Urothelium cell line (cell line): ENCODE measurements around the gene RPL7L1.
"Not testable (repeated sequence)": the region's sequence is repeated elsewhere in the genome, so short reads cannot be mapped to it uniquely, and the experiment has no call there.

ENCODE experiments used
- DNase-seq: peaks from one replicate; pipeline ENCODE4 v3.0.0; 2011; ENCODE audit warnings: low spot score, mixed read lengths
- FAIRE-seq: peaks from 2 replicates; lab custom pipeline; 2011; peaks lifted over from hg19 to GRCh38; lab: Jason Lieb, UNC

Gene RPL7L1

GRCh38 chr6:42890311-42891198 is 11.1 kb downstream of the RPL7L1 start:
- no peak for FAIRE-seq
- peak; percentile 95 for DNase-seq

DNA sequence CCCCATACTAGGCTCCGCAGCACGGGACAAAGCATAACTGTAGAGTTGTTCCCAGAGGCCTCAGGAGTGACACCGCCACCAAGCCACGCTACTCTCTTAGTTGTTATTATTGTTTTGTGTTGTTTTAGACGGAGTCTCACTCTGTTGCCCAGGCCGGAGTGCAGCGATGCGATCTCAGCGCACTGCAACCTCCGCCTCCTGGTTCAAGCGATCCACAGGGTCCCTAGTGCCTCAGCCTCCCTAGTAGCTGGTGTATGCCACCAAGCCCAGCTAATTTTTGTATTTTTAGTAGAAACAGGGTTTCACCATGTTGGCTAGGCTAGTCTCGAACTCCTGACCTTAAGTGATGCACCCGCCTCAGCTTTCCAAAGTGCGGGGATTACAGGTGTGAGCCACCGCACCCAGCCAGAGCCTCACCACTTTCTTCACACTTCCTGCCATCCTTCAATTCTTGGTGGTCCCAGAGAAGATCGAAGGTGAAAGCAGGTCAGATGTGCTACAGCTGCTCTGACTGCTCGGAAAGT is 11.8 kb downstream of the RPL7L1 start:
- no peak for DNase-seq
- no peak for FAIRE-seq

- not testable (repeated sequence) for DNase-seq, FAIRE-seq
Measured at GRCh38 chr6:42894041-42894828, 14.8 kb downstream of the RPL7L1 start.

DNA sequence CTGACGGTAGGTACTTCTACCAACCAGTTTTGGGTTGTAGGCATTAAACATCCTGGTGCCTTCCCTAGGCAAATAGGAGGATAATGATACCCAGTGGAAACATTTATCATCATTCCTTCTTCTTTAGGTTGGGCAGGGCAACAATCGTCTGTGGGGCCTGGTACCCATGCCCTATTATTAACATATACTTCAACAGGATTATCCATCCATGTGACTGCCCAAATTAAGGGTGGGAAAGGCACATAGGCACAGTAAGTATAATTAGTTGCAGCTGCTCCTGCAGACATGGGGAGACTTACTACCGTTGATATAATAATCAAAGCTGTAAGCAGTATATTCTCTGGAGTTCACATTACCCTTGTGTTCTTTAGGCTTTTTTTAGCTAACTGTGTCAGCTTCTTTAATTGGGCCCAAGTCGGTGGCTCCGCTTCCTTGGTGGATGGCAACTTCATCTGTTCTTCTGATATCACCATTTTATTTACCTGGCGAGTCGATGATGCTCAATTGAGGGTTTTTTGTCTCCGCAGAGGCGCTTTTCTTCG is 16.8 kb downstream of the RPL7L1 start:
- no peak for DNase-seq
- FAIRE-seq, result no peak

GRCh38 chr6:42898891-42899361 is 19.5 kb downstream of the RPL7L1 start:
- no peak for FAIRE-seq
- no peak for DNase-seq

- DNase-seq (no peak), FAIRE-seq (no peak)
Measured at GRCh38 chr6:42899871-42900270, 20.5 kb downstream of the RPL7L1 start.

DNA sequence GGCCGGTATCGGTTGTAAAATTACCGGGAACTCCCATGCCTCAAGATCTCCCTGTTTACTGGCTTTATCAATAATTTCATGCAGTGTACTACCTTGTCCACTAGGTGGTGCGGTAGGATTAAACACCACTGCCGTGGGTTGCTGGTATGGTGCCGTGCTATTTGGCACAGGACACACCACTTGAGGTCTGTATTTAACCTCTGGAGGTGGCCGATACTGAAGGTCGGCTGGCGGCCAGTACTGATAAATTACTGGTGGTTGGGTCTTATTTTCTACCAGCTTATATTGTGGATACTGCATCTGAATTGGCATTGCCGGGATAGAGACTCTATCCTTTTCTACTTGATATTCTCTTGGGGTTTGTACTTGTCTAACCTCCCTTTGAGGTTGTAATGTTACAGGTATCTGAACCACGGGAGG is 22.1 kb downstream of the RPL7L1 start:
- DNase-seq (peak; percentile 72), FAIRE-seq (no peak)

DNA sequence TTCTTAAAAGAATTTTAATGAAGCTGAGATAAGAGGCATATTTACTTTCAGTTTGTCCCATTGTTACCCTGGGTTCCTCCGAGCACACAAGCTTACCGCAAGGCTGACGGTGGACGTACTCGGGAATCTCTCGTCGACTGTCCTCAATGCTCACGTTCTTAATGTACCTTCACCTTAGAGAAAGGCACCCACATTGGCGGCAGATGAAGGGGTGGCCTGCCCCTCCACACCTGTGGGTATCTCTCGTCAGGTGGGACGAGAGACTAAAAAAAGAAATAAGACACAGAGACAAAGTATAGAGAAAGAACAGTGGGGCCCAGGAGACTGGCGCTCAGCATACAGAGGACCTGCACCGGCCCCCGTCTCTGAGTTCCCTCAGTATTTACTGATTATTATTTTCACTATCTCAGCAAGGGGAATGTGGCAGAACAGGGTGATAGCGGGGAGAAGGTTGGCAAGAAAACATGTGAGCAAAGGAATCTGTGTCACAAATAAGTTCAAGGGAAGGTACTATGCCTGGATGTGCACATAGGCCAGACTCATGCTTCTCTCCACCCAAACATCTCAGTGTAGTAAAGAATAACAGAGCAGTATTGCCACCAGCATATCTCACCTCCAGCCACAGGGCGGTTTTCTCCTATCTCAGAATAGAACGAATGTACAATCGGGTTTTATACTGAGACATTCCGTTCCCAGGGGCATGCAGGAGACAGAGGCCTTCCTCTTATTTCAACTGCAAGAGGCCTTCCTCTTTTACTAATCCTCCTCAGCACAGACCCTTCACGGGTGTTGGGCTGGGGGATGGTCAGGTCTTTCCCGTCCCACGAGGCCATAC is 23.2 kb downstream of the RPL7L1 start:
- DNase-seq, FAIRE-seq: not testable (repeated sequence)

DNA sequence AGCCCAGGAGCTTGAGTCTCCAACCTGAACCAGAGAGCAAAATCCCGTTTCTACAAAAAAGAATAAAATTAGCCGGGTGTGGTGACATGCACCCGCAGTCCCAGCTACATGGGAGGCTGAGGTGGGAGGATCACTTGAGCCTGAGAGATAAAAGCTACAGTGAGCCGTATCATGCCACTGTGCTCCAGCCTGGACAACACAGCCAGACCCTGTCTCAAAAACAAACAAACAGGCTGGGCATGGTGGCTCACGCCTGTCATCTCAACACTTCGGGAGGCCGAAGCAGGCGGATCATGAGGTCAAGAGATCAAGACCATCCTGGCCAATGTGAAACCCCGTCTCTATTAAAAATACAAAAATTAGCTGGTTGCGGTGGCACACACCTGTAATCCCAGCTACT is 25.1 kb downstream of the RPL7L1 start:
- no peak for FAIRE-seq
- DNase-seq, result no peak

GRCh38 chr6:42907336-42907735 is 27.9 kb downstream of the RPL7L1 start:
- FAIRE-seq, result no peak
- DNase-seq, result no peak

DNA sequence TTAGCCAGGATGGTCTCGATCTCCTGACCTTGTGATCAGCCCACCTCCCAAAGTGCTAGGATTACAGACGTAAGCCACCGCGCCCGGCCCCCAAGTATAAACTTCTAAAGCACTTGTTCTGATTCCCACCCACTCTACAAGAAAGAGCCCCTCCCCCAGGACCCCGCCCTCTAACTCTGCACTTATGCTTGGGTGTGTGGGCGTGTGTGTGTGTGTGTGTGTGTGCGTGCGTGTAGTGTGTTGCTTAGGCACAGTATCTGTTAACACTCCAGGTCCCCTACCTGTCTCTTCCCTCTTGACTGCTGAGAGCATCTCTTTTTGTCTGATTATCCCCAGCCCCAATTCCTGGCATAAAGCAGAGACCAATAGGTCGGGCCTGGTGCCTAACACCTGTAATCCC is 30.4 kb downstream of the RPL7L1 start:
- FAIRE-seq (no peak), DNase-seq (no peak)

GRCh38 chr6:42911171-42912021 is 32.0 kb downstream of the RPL7L1 start:
- FAIRE-seq (no peak), DNase-seq (no peak)

DNA sequence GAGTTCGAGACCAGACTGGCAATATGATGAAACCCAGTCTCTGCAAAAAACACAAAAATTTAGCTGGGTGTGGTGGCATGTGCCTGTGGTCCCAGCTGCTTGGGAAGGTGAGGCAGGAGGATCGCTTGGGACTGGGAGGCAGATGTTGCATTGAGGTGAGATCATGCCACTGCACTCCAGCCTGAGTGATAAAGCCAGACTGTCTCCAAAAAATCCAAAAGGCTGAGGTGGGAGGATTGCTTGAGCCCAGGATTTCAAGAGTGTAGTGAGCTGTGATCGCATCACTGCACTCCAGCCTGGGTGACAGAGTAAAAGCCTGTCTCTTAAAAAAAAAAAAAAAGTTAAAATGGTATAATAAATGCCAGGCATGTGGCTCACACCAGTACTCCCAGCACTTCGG is 35.1 kb downstream of the RPL7L1 start:
- no peak for FAIRE-seq

DNA sequence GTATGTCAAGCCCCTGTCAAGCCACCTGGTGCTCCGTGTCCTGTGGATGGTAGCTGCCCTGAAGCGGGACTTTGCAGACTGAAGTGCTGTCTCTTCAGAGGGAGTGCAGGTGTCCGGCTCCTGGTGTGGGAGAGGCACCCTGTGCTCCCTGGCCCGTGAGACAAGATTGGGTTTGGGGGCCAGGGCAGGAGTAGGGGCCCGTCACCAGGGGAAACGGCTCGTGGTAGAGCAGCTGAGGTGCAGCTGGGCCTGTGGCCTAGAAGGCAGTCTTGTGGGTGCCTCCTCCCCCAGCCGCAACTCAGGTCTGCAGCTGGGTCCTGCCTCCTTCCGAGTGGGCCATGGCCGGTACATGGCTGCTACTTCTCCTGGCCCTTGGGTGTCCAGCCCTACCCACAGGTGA is 36.3 kb downstream of the RPL7L1 start, which contains the start of gene PTCRA:
Gene PTCRA (plus strand): TSS at position 322 of the 400 bp plus-strand sequence. CDS start 17 bp downstream, at position 339.
- no peak for FAIRE-seq

More for the DNA sequence above, 35.1 kb downstream of the RPL7L1 start:
- DNase-seq, result no peak

DNA sequence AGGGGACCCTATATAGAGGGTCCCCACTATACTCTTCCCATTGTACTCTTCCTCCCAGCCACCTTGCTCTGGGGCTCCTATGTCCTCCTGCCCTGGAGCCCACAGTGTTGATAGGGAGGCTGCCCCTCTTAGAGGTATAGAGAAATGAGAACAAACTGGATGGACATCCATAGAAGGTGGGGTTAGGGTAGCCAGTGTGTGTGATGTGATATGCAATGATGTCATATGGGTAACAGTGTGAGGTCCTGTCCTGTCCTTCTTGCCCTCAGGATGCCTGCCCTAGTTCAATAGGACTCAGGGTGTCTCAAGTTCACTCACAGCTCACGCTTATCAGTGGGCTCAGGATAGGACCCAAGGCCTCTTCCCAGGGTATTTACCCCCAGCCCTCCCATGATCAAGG is 36.9 kb downstream of the RPL7L1 start:
- no peak for DNase-seq
- no peak for FAIRE-seq

More for the DNA sequence above, 36.3 kb downstream of the RPL7L1 start, which contains the start of gene PTCRA:
- no peak for DNase-seq

DNA sequence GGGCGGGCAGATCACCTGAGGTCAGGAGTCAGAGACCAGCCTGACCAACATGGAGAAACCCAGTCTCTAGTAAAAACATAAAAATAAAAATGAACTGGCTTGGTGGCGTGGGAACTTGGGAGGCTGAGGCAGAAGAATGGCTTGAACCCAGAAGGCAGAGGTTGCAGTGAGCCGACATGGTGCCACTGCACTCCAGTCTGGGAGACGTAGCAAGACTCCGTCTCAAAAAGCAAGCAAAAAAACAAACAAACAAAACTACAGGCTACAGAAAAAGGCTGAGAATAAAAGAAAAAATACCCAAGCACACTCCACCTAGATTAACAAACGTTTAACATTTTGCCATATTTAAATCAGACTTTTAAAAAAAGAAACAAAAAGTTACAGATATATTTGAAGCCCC is 42.4 kb downstream of the RPL7L1 start:
- no peak for FAIRE-seq
- DNase-seq, result no peak

GRCh38 chr6:42923666-42924065 is 44.2 kb downstream of the RPL7L1 start:
- FAIRE-seq (no peak), DNase-seq (no peak)

DNA sequence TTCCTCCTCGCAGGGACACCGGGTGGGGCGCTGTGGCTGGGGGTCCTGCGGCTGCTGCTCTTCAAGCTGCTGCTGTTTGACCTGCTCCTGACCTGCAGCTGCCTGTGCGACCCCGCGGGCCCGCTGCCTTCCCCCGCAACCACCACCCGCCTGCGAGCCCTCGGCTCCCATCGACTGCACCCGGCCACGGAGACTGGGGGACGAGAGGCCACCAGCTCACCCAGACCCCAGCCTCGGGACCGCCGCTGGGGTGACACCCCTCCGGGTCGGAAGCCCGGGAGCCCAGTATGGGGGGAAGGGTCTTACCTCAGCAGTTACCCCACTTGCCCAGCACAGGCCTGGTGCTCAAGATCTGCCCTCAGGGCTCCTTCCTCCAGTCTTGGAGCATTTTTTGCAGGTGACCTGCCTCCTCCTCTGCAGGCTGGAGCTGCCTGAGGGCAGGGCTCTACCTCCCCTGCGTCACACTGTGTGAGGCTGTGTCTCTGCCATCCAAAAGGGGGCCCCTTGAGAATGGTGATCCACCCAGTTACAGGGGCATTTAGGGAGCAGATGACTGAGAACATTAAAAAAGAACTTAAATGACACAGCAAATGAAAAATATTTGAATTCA is 45.9 kb downstream of the RPL7L1 start:
- FAIRE-seq (no peak), DNase-seq (no peak)
